ENCODE results near the gene BACE2.

- peak; percentile 79 to 94 (median 86) for TF ChIP-seq CTCF (IDR thresholded peaks at IDR 0.05)
- no peak for TF ChIP-seq POLR2A (IDR thresholded peaks at IDR 0.05)
Measured at GRCh38 chr21:41121785-41122415, 46.1 kb upstream of the BACE2 start.

All from thyroid gland (tissue), 4 donors.